SIG-M5 treated with dmso at 0.1 percent for 504 hours (cell line): ENCODE results near the gene ELK3.

Experiments used
- DNase-seq: peaks from one replicate; lab custom pipeline; 2025; ENCODE audit not compliant: unreplicated experiment; lab: John Stamatoyannopoulos, UW

The ELK3 gene

DNA sequence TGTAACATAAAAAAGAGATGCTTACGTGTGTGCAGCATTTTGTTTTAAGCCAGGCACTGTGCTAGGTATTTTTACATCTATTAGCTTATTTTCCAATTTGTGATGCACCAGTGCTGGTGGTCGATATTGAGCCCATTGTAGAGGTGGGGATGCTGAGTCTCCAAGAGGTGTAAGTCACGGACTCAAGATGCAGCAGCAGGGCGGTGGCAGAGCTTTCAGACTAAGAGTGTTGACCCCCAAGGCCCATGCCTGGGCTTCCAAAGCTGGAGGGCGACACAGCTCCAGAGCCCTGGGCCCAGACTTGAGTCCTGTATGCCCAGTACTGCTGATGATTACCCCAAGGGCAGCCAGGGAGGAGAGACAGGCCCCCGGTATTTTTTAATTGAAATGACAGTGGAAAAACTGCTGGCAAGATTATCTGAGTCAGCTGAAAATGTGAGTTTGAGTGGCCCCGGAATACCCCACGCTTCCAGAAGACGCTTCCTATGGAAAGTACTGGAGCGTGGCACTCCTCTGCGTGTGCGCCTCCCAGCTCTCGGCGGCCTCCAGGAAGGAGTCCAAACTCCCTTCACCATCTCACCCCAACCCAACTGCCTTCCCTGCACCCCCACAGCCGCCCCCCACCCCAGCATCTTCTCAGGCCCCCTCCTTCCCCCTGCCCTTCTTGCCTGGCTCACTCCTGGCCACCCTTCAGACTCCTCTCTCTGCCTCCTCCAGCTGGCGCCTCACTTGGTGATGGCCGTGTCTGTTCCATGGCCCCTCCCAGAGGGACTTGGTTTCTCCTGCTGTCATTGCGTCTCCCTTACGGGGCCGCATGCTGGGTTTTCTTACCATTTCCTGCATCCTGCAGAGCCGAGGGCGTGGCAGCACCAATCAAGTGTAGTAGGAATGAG, 40.7 kb downstream of the ELK3 start:
- DNase-seq: no peak

DNA sequence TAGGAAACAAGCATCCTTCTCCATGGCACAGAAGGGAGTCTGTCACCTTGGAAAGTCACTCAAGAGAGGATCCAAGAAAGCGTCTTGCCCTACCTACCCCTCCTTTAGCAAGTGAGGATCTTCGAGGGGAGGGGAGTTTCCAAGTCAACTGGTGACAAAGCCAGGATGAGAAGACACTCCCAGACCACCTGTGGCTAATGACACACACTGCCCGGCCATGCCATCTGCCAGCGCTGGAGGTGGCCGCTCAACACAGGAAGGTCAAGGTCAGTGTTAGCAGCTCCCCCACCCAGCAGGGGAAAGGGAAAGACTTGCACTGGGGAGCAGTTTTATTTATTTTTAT, 41.3 kb downstream of the ELK3 start:
- DNase-seq: no peak

DNA sequence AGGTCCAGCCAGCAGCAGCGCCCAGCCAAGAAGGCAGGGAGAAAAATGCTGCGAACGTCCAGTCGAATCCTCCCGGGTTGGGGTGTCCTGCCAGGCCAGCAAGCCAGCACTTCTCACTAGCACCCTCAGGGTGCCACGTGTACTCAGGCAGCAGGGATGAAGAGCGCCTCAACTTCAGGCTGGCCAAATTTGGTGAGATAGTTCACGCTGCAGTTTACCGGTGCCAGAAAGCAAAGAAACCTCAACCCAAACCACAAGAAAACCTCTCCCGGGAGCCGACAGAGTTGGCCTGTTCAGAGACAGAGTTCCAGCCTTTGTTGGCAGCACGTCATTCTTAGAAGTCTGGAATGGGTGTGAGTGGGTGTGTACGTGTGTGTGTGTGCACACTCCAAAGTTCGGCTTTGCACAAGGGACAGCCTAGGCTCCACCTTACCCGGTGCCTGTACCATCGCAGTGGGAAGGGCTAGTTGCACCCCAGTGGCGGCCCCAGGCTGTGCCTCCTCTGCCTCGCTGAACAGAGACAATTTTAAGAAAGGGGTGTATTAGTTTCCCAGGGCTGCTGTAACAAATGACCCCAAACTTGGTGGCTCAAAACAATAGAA, 42.1 kb downstream of the ELK3 start:
- DNase-seq: no peak

DNA sequence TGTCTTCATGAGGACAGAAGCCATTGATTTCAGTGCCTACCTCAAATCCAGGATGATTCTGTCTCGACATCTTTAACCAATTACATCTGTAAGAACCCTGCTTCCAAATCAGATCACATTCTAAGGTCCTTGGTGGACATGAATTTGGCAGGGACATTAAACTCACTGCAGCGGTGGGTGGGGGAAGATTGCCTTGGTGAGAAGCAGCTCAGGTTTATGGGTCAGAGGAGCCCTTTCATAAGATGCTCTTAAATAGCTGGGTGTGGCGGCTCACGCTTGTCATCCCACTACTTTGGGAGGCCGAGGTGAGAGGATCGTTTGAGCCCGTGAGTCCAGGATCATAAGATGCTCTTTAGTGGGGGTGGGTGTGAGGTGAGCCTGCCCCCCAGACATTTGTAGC, 42.9 kb downstream of the ELK3 start:
- DNase-seq: no peak

DNA sequence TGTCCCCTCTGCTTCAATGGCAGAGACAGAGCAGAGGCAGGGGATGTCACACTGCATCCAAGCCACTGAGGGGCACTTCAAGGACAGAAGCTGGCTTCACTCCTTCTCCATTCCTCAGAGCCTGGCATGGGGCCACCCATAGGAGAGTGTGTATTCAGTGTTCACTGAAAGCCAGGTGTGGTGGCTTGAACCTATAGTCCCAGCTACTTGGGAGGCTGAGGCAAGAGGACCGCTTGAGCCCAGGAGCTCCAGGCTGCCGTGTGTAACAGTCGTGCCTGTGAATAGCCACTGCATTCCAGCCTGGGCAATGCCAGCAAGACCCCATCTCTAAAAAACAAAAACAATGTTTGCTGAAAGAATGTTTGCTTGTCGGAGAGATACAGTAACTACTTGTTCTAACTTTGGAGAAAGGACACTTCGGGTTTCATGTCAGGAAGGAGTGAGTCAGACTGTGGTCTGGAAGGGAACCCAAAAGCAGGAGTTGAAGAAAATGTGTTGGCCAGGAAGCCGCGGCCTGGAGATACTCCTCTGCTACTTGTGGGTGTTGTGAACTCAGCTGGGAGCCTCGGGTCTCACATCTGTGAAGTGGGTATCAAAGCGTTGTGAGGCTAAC, 43.4 kb downstream of the ELK3 start:
- peak; percentile 72 for DNase-seq

DNA sequence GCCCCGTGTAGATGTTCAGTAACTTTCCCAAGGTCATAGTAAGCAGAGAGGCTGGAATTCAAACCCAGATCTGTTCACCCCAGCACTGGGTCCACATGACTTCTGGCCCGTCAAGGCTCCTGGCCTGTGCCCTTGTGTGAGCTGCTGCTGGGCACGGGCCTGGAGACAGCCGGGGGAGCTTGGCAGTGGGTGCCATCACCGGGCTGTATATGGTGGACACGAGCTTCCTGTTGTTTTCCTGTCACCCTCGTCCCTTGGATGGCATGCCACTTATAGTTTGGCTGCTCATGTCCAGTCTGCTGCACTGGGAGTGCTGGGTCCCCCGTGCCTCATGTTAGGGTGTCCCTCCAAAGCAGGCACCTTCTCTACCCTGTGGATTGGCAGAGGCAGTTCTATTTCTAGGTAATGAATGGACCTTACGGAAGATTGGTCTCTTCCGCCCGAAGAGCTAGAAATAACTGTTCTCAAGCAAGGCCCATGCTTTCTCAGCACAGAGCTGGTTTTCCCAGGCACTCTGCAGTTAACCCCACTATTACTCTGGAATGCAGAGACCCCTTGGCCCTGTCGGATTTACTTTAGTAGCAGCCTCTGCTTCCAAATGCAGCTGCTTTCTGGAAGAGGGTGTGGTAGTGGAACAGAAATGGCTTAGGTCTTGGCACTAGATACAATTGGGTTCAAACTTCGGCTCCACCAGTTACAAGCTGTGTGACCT, 44.3 kb downstream of the ELK3 start:
- no peak for DNase-seq

DNA sequence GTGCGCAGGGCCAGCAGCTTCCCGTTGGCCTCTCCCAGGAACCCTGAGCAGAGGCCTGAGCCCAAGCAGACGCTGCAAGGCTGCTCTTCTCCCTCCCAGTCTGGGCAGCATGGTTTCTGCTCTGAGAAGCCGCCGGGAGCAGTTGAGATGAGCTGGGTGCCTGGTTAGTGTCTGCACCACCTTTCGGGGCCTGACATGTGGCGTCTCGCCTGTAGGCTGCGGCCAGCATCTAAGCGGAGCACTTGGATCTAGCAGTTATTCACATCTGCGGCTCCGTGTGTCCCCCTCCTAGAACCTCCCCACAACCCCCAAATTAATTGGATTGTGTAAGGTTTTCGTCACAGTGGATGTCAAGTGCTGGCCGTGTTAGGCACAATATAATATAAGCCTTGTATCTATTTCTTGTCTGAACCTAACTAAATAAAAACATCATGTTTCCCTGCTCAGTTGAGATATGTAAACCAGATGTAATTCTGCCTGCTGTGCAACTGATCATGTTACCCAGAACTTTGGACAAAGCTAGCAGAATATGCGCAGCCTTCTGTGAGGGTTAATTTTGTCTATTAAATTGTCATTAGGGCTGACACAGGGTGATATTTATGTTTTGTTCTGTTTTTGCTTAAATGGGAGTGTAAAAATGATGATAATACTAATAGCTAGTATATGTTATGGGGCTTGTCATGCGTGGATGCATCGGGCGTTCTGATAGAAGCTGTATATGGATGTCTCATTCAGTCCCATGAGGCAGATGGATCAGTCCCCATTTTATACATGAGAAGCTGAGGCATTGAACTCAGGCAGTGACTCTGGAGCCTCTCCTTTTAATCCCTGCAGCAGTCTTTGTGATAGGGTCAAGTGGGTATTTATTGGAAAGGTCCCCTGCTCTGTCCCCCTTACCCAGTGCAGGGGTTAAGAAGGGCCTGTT, 45.8 kb downstream of the ELK3 start:
- no peak for DNase-seq

DNA sequence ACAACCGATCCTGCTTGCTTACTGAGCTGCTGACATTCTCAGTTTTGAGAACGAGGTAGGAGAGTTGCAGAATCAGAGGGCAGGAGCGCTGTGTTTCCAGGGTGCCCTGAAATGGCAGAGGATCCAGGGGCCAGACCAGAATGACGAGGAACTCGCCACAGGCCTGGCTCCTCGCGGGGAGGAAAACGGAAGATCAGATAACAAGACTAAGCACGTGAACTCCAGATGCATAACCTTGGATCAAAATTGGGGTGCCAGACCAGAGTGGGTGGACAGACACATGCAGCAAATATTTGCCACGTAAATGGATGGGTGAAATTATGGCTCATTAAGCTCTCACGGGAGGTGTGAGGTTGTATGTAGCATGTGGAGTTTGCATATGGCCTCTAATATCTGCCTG, 46.5 kb downstream of the ELK3 start:
- no peak for DNase-seq

DNA sequence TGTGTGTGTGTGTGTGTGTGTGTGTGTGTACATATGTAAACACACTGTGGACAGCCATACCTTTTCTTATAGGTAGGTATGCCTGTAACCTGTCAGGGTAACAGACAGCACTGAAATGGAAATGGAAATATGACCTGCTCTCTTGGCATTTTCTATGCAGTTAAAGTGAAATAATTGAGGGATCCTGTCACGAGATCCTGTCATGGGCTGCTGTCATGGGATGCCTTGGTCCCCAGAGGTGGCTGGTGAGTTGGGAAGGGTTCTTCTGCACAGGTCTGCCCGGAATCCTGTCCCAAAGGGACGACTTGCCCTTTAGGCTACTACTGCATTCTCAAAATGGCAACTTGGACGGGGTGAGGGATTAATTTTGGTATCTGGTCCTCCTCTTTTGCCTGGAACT, 47.3 kb downstream of the ELK3 start:
- no peak for DNase-seq

DNA sequence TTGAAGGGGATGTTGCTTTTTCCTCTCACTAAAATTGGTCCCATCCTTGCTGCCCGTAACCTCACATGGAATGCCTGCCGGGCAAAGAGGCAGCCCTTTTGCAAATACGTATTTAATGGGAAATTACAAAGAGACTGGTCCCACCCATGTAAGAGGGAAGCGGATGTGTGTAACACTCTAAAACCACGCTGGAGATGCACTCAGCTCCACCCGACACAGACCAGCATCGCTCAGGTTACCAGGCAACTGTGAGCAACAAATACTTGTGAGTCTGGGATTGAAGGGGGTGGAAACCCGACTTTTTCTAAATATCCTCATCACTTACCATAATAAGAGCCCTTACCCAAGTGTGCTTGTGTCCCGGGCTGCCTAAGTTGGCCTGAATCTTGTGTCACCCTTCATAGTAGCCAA, 47.7 kb downstream of the ELK3 start:
- DNase-seq: no peak

DNA sequence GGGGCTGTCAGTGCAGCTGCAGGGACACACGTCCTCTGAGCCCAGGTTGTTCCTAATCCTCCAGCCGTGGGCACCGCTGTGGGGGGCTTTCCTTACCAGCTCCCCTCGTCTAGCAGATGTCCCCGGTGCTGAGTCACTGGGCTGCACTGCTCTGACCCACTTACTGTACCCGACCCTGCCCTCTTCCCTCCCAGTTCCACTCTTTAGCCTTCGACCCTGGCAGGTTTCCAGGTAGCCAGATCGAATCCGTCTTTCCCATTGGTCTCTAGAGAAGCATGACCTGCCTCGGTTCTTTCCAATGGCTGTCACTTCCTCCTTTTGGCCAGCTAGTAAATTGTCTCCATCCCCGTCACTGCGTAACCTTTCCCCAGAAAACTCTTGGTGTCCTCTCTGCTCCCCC, 48.4 kb downstream of the ELK3 start:
- DNase-seq: no peak

DNA sequence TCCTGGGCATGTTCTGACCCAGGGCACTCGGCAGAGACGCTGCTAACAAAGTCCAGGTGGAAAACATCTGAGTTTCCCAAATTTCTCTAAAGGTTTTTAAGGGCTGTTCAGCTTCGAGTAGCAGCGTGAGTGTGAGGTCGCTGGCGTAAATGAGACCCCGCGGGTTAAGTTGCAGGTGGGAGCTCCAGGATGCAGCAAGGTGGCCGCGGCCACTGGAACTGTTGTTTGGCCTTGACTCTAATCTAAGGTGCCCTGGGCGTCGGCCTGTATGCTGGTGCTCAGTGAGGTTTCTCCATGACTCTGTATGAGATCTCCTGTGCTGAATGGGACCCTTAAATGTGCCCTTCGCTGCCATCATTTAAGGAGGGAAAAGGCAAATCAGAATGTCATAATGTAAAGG, 50.7 kb downstream of the ELK3 start:
- DNase-seq: no peak

DNA sequence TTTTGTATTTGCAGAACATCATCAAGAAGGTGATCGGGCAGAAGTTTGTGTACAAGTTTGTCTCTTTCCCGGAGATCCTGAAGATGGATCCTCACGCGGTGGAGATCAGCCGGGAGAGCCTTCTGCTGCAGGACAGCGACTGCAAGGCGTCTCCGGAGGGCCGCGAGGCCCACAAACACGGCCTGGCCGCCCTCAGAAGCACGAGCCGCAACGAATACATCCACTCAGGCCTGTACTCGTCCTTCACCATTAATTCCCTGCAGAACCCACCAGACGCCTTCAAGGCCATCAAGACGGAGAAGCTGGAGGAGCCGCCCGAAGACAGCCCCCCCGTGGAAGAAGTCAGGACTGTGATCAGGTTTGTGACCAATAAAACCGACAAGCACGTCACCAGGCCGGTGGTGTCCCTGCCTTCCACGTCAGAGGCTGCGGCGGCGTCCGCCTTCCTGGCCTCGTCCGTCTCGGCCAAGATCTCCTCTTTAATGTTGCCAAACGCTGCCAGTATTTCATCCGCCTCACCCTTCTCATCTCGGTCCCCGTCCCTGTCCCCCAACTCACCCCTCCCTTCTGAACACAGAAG, 52.8 kb downstream of the ELK3 start:
- DNase-seq: no peak

DNA sequence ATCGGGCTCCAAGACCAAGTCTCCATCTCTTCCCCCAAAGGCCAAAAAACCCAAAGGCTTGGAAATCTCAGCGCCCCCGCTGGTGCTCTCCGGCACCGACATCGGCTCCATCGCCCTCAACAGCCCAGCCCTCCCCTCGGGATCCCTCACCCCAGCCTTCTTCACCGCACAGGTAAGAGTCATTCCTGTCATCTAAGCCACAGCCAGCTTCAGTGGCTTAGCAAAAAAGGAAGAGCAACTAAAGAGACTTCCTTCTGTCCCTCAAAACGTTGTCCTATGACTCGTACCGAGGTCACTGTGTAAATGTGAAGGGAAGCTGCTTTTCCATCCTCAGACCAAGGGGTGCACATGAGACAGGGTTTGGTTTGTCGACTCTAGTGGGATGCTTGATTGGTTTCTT, 53.4 kb downstream of the ELK3 start:
- no peak for DNase-seq

DNA sequence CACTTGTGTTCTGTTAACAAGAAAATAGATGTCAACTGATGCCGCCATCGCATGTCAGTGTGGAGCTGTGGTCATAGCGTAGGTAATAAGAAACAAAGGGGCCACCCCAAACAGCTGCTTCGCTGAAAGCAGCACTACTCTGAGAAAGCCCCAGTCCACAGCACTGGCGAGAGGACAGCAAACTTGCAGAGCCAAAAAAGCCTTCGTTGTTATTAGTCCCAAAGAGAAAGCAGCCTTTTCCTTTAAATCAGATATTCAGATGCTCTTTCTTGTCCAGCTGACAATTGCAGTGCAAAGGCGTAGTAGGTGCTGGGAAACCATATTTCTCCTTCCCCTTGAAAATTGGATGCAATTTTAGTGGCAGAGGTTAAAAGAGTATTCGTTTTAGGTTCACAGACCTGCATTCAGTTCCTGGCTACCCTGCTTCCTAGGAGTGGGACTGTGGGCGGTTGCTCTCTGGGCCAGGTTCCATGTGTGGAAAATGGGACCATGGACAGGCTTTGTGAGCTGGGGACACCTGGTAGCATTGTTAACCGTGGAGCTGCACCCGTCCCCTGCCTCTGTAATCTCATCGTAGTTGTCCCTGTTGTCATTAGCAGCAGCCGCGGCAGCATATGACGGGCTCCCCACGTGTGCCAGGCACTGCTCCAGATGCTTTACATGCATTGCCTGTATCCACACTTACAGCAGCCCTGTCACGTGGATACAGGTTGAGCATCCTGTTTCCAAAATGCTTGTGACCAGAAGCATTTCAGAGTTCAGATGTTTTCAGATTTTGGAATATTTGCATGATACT, 54.2 kb downstream of the ELK3 start:
- no peak for DNase-seq

DNA sequence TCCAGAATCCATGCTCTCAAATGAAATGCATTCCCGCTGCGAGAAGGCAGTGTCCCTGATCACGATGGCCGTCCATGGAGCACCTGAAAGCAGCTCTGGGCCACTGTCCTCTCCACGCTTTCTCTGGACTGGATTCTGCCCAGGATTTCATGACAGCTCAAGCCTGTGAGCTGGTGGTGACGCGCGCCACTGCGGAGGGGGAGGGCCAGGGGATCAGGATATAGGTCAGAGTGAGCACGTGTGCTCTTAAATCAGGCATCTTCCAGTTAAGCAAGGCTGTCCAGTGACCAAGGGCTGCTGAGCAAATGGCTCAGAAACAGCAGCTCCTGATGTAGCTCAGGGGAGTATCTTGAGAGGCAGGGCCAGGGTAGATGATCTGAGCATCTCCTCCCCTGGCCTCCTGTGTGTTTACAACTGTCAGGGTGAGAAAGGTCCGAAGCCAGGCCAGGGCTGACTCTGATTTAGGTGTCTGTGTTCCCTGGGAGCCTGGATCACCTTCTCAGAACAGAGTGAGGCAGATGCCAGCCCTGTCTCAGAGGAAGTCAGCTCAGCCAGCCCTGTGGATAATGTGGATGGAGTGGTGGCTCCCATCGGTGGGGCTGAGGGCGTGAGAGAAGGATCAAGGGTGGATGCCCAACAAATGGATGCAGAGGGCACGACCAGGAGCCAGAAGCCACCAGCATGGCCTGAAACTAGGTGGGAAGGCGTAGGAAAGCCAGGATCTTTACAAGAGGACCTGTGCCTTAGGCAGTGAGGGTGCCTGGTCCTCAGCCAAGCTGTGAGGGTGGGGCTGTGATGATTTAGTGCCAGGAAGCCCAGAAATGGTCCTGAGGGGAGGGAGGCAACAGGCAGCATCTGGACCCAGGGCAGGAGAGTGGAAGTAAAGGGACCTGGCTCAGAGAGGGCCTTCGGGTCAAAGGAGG, 55.3 kb downstream of the ELK3 start:
- no peak for DNase-seq

DNA sequence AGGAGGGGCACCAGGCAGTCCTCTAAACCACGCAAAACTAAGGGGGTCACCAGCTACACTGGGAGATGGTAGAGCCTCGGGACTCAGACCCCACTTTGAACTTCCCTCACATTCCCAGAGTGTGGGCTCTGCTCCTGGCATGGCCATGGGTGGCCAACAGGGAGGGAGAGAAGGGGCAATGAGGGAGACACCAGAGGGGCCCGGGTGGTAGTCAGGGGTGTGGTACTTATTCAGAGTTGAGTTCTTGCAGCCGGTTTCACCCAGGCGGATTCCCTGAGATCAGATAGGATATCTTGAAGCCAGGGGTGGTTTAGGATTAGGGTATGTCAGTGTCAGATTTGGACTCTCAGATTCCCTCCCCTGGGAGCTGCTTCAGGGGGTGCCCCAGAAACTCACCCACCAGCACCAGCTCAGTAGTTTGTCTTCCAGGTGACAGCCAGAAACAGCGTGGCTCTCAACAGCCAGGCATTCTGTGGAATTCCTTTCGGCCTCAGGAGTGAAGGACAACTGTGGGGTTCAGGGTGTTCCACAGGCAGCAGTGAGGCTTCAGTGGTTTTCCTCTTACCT, 56.0 kb downstream of the ELK3 start:
- DNase-seq: no peak

DNA sequence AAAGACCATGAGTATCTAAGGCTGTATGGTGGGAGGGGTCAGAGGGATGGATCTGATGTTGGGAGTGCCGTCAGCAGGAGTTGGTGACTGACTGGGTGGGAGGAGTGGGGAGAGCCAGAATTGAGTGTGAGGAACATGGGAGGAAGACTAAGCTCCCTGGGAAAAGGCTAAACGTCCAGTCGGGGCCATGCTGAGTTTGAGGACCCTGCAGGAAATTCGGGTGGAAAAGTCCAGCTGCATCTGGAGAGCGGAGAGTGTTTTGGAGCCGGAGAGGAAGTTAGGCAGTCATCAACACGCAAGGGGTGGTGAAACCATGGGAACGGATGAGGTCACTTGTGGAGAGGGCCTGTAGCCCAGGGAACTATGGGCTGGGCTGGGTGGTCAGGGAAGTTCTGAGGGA, 60.9 kb downstream of the ELK3 start:
- no peak for DNase-seq
